GM12891 (cell line): Measurements from ENCODE around the gene FITM1.

Experiments used
- POLR2A ChIP-seq: IDR thresholded peaks from 2 replicates; pipeline ENCODE4 v1.6.1; 2011; ENCODE audit warnings: low read depth, low read length, control low read depth
- POLR2AphosphoS5 ChIP-seq: IDR thresholded peaks from 2 replicates; pipeline ENCODE4 v1.6.1; 2011; ENCODE audit warnings: low read depth, low read length, control low read depth
- SPI1 ChIP-seq: IDR thresholded peaks from 2 replicates; pipeline ENCODE4 v1.6.1; 2011; ENCODE audit warnings: low read depth, low read length, control low read depth
- TAF1 ChIP-seq: IDR thresholded peaks from 2 replicates; pipeline ENCODE4 v1.6.1; 2011; ENCODE audit warnings: low read depth, low read length, control low read depth

DNA sequence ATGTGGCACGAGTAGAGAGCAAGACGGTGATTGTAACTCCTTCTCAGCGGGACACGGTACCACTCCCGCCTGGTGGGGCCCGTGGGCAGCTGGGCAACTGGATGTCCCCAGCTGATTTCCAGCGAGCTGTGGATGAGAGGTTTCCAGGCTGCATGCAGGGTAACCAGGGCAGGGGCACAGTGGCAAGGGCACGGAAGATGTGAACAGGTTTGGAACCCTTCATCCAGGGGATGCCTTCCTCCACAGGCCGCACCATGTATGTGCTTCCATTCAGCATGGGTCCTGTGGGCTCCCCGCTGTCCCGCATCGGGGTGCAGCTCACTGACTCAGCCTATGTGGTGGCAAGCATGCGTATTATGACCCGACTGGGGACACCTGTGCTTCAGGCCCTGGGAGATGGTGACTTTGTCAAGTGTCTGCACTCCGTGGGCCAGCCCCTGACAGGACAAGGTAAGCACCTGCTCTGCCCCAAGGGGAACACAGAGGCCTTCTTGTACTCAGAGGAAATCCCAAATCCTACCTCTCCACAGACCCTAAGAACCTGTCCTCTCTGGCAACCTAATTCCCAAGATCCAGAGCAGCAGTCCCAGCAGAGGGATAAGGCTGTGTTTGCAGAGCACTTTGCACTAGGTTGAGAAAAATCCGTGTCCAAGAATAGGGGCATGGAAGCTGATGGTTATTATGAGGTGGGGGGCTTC, 32.1 kb upstream of the FITM1 start:
- TF ChIP-seq POLR2AphosphoS5 (no peak), POLR2A (no peak), TAF1 (no peak), SPI1 (no peak)
